Activated naive CD4-positive, alpha-beta T cell treated with anti-CD3 and anti-CD28 coated beads, Interleukin-2, amount 10 ng/mL, durations not matched to agents 7 days and 5 days (primary cell): ENCODE results near the gene CLIP3.
"Not testable (repeated sequence)": the region's sequence is repeated elsewhere in the genome, so short reads cannot be mapped to it uniquely, and the experiment has no call there.

Experiments used
- CTCF ChIA-PET: fragments of 350-600 bp; sonication (Branson Sonifier 250); formaldehyde crosslinking; loops from one replicate; lab custom pipeline; 2021; ENCODE audit warnings: antibody characterized with exemption; lab: Charles Lee
- DNase-seq: peaks from one replicate; pipeline ENCODE4 v3.0.0-alpha.2; 2020
- H3K27ac Mint-ChIP-seq: one replicate; pipeline ENCODE4 v1.8.0; 2021; ENCODE audit warnings: mild to moderate bottlenecking, moderate library complexity, mixed read lengths
- H3K27me3 Mint-ChIP-seq: one replicate; pipeline ENCODE4 v1.8.0; 2021; ENCODE audit warnings: mild to moderate bottlenecking, mixed read lengths
- H3K36me3 Mint-ChIP-seq: one replicate; pipeline ENCODE4 v1.8.0; 2021; ENCODE audit warnings: mixed read lengths
- H3K4me1 Mint-ChIP-seq: one replicate; pipeline ENCODE4 v1.8.0; 2021; ENCODE audit warnings: mixed read lengths
- H3K4me3 Mint-ChIP-seq: one replicate; pipeline ENCODE4 v1.8.0; 2021; ENCODE audit warnings: mild to moderate bottlenecking, moderate library complexity, mixed read lengths
- H3K9me3 Mint-ChIP-seq: one replicate; pipeline ENCODE4 v1.8.0; 2021; ENCODE audit warnings: mixed read lengths

Gene CLIP3, protein sequence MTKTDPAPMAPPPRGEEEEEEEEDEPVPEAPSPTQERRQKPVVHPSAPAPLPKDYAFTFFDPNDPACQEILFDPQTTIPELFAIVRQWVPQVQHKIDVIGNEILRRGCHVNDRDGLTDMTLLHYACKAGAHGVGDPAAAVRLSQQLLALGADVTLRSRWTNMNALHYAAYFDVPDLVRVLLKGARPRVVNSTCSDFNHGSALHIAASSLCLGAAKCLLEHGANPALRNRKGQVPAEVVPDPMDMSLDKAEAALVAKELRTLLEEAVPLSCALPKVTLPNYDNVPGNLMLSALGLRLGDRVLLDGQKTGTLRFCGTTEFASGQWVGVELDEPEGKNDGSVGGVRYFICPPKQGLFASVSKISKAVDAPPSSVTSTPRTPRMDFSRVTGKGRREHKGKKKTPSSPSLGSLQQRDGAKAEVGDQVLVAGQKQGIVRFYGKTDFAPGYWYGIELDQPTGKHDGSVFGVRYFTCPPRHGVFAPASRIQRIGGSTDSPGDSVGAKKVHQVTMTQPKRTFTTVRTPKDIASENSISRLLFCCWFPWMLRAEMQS

DNA sequence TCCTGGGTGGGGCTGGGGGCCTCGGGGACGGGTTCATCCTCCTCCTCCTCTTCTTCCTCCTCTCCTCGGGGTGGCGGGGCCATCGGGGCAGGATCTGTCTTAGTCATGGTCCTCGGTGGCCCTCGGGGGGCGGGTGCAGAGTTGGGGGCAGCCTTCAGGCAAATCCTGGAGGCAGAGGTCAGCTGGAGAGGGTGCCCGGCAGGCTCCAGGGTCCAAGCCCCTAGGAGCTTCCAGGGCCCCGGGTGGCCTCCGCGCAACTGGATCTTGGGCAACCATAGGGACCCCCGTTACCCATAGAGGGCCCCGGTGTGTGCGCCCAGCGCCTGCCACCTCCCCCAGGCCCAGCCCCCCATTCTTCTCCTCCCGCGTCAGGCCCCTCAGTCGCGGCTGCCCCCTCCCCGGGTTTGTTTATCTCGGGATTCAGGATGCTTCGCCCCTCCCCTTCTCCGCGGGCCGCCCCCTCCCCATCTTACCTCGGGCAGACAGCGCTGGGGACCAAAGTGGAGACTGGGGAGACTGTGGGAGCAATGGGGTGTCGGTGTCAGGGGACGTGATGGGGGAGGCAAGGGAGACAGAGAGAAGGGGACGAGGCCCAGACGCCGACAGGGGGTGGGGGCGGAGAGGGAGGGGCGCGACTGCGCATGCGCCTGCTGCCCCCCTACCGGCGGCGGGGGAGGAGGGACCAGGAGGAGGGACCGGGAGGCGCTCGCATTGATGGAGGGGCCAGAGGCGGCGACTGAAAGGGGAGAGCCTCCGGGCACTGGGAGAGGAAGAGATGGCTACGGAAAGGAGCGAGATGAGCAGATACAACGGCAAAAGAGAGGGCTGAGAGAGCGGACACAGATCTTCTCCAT is at the start of gene CLIP3:
CLIP3 (minus strand) TSS at position 623 of the 854 bp plus-strand sequence; CDS start at position 107, 516 bp downstream.
- Mint-ChIP-seq H3K36me3 (peaks cover 21% of the 10 kb centered on the region), H3K27me3 (no peaks in the 10 kb centered on the region), H3K4me3 (no peak within 1 kb of the TSS), H3K9me3 (no peaks in the 10 kb centered on the region), H3K27ac (peak within 1 kb of the TSS; percentile 24), H3K4me1 (peaks cover 37% of the 10 kb centered on the region)
- peak; percentile 40 for DNase-seq
- CTCF ChIA-PET: no interaction called here

DNA sequence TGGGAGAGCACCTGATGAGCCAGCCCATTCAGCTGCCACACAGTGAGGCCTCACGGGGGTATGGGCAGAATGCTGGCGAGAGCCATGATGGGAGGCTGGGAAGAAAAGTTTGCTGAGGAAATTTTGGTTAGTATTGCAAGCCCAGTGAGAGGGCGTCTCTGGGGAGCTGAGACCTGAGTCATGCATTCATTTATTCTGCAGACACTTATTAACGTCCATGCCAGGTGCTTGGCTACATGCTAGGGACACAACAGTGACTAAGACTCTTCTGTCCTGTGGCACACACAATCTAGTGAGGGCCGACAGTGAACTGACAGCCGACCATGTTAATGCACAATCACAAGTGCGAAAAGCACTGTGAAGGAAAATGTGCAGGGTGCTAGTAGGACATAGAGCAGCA is 49.2 kb upstream of the CLIP3 start:
- H3K9me3 Mint-ChIP-seq: no peaks in the 10 kb centered on the region

DNA sequence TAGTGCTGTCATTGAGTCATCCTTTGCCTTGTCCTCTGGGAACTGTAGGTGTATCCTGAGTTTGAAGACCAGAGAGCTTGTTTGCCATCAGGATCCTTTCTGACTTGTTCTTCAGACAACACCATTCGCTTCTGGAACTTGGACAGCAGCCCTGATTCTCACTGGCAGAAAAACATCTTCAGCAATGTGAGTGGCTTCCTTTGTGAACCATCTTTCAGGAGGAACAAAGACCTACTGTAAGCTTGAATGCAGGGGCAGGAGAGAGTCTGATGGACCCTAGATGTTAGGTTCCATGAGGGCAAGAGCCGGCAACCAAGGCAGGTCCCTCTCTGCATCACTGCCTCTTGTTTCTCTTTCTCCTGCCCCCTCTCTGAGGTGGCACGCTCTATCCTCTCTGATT is 48.7 kb upstream of the CLIP3 start:
- no peak for DNase-seq
- CTCF ChIA-PET: no interaction called here
- H3K9me3 Mint-ChIP-seq: no peaks in the 10 kb centered on the region
- H3K27me3 Mint-ChIP-seq: no peaks in the 10 kb centered on the region
- no peak overlapping the region for H3K27ac Mint-ChIP-seq
- no peaks in the 10 kb centered on the region for H3K4me1 Mint-ChIP-seq
- no peak overlapping the region for H3K4me3 Mint-ChIP-seq
- H3K36me3 Mint-ChIP-seq: peaks cover 53% of the 10 kb centered on the region

More for the DNA sequence above, 49.2 kb upstream of the CLIP3 start:
- no peak overlapping the region for H3K4me3 Mint-ChIP-seq
- no peak overlapping the region for H3K27ac Mint-ChIP-seq
- DNase-seq: no peak
- CTCF ChIA-PET: no interaction called here
- H3K4me1 Mint-ChIP-seq: no peaks in the 10 kb centered on the region
- H3K27me3 Mint-ChIP-seq: no peaks in the 10 kb centered on the region
- H3K36me3 Mint-ChIP-seq: peaks cover 51% of the 10 kb centered on the region

DNA sequence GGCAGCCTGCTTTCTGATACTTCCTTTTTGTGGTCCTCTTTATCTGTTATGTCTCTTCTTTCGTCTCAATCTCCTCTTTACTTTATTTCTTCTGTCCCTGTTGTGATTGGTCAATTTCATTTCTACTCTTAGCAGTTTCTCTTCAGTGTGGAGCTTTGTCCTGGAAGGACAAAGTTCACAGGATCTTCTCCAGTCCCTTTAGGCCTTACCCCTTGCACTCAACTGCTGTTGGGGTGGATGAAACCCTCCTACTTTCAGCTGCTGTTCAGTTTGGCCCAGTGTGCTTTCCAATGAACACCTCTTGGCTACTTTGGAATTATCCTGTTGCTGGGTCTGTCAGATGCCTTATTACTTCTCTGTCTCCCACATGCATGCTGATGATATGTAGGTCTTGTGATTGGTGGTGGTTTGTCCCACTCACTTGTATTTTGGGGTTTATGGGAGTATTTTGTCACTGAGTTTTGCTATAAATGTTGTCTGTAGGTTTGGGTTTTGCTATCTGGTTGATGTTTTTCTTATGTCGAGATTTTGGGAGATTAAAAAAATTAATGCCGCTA is 46.8 kb upstream of the CLIP3 start:
- Mint-ChIP-seq H3K27me3 (no peaks in the 10 kb centered on the region), H3K36me3 (peaks cover 48% of the 10 kb centered on the region), H3K9me3 (no peaks in the 10 kb centered on the region), H3K27ac (no peak overlapping the region), H3K4me1 (no peaks in the 10 kb centered on the region), H3K4me3 (no peak overlapping the region)
- CTCF ChIA-PET: interaction anchor here (0.6 kb wide), 1 partner anchor 24 kb away, joined by 3 read pairs; no protein-coding TSS in a partner anchor
- DNase-seq: no peak

DNA sequence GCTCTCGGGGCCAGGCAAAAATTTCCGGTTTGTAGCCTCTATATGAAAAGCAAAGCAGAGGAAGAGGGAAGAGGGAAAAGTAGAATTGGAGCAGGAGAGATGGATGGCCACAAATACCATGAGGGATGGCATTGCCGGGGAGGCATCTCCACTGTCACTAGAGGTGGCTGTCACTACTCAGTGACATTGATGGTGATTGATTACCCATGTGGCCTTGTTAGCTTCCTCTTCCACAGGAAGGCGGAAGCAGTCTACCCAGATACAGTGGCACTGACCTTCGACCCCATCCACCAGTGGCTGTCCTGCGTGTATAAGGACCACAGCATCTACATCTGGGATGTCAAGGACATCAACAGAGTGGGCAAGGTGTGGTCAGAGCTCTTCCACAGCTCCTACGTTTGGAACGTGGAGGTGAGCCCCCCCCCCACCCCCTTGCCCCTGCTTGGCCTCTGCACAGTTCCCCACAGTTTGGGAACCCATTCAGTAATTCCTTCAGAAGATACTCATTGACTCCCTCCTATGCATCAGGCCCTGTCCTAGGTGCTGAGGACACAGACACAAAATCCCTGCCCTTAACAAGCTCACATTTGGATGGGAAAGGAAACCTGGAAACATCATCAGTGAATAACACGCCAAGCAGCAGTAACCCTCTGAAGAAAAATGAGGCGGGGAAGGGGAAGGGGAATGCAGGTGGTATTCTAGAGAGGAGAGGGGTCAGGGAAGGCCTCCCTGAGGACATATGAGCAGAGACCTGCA is 40.6 kb upstream of the CLIP3 start:
- Mint-ChIP-seq H3K4me1 (no peaks in the 10 kb centered on the region), H3K36me3 (peaks cover 50% of the 10 kb centered on the region), H3K27ac (no peak overlapping the region), H3K4me3 (no peak overlapping the region), H3K27me3 (no peaks in the 10 kb centered on the region), H3K9me3 (no peaks in the 10 kb centered on the region)
- no peak for DNase-seq
- CTCF ChIA-PET: interaction anchor here (1.4 kb wide), 1 partner anchor 13 kb away, joined by 4 read pairs; no protein-coding TSS in a partner anchor

DNA sequence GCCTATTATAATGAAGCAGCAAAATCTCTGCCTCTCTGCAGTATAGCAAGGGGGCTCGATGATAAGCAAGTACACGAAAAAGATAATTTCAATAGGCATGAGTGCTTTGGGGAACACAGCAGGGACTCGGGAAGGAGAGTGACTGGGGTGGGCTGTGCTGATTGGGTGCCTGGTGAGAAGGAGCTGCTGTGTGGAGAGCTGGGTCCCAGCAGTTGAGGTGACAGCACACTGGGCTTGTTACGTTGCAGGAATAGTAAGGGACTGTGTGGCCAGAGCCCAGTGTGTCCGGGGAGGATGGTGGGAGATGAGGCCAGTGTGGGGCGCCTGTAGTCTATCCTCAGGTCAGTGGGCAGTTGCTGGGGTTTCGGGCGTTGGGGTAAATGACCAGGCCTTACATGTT is 39.4 kb upstream of the CLIP3 start:
- Mint-ChIP-seq H3K4me1 (no peaks in the 10 kb centered on the region), H3K4me3 (no peak overlapping the region), H3K27ac (no peak overlapping the region), H3K9me3 (no peaks in the 10 kb centered on the region), H3K27me3 (no peaks in the 10 kb centered on the region), H3K36me3 (peaks cover 54% of the 10 kb centered on the region)
- CTCF ChIA-PET: interaction anchor here (1.4 kb wide), 1 partner anchor 11 kb away, joined by 4 read pairs; no protein-coding TSS in a partner anchor
- DNase-seq: no peak

DNA sequence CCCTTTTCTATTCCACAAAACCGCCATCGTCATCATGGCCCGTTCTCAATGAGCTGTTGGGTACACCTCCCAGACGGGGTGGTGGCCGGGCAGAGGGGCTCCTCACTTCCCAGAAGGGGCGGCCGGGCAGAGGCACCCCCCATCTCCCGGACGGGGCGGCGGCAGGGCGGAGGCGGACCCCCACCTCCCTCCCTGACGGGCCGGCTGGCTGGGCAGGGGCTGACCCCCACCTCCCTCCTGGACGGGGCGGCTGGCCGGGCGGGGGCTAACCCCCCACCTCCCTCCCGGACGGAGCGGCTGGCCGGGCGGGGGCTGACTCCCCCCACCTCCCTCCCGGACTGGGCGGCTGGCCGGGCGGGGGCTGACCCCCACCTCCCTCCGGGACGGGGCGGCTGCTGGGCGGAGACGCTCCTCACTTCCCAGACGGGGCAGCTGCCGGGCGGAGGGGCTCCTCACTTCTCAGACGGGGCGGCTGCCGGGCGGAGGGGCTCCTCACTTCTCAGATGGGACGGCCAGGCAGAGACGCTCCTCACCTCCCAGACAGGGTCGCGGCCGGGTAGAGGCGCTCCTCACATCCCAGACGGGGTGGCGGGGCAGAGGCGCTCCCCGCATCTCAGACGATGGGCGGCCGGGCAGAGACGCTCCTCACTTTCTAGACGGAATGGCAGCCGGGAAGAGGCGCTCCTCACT is 36.3 kb upstream of the CLIP3 start:
- CTCF ChIA-PET, H3K4me1 Mint-ChIP-seq, H3K27ac Mint-ChIP-seq, H3K4me3 Mint-ChIP-seq, H3K9me3 Mint-ChIP-seq, H3K27me3 Mint-ChIP-seq, DNase-seq: not testable (repeated sequence)
- peaks cover 63% of the 10 kb centered on the region for H3K36me3 Mint-ChIP-seq

DNA sequence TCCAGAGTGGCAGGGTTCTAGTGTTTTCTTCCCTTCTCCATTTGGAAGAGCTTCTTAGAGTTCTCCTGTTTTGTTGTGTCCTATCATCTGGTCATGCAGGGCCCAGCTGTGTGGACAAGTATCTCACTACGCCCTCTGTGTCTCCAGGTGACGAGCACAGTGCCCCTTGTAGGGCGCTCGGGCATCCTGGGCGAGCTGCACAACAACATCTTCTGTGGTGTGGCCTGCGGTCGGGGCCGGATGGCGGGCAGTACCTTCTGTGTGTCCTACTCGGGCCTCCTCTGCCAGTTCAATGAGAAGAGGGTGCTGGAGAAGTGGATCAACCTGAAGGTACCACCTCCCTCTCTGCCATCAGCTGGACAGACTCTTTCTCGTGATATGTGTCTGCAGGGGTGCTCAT is 35.0 kb upstream of the CLIP3 start:
- H3K9me3 Mint-ChIP-seq: no peaks in the 10 kb centered on the region
- H3K36me3 Mint-ChIP-seq: peaks cover 60% of the 10 kb centered on the region
- DNase-seq: no peak
- no peaks in the 10 kb centered on the region for H3K4me1 Mint-ChIP-seq
- no peak overlapping the region for H3K4me3 Mint-ChIP-seq
- no peak overlapping the region for H3K27ac Mint-ChIP-seq
- H3K27me3 Mint-ChIP-seq: no peaks in the 10 kb centered on the region
- CTCF ChIA-PET: no interaction called here

DNA sequence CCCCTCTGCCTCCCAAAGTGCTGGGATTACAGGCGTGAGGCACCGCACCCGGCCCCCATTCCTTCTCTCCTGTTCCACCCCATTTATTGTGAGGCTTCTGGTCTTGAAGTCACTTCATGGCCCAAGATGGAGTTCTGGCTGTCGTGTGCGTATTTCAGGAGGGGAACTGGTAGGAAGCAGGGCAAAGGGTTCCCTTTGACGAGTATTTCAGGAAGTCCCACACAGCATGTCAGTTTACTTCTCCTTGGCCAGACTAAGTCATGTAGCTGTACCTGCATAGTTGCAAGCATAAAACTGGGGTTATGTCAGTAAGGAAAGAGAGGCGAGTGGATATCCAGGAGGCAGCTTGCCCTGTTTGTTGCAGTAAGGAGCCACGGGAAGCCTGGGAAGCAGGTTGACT is 32.2 kb upstream of the CLIP3 start:
- Mint-ChIP-seq H3K4me1 (no peaks in the 10 kb centered on the region), H3K36me3 (peaks cover 56% of the 10 kb centered on the region), H3K27me3 (no peaks in the 10 kb centered on the region), H3K9me3 (no peaks in the 10 kb centered on the region), H3K27ac (no peak overlapping the region), H3K4me3 (no peak overlapping the region)
- CTCF ChIA-PET: no interaction called here
- no peak for DNase-seq

DNA sequence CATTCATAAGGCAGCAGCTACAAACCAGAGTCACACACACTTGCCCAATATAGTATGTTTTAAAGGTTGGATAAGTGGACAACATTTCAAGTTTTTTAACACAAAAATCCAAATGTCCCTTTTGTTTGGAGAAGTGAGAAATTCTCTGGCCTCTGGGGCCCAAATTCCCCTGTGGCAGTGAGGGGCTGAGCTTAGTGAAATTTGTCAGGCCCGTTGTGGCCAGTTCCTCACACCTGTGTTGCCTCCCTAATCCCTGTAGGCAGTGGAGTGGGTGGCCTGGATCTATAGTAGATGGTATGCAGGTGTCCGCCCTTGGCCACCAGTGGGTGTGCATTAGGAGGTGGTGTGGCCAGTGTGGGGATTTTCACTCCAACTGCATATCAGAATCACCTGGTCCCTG is 28.7 kb upstream of the CLIP3 start:
- DNase-seq: no peak
- Mint-ChIP-seq H3K4me1 (peaks cover 17% of the 10 kb centered on the region), H3K27ac (no peak overlapping the region), H3K27me3 (no peaks in the 10 kb centered on the region), H3K9me3 (no peaks in the 10 kb centered on the region), H3K4me3 (no peak overlapping the region), H3K36me3 (peaks cover 52% of the 10 kb centered on the region)
- CTCF ChIA-PET: interaction anchor here (1.0 to 1.1 kb wide), 2 partner anchors 11 to 113 kb away, joined by 3 to 4 read pairs; no protein-coding TSS in a partner anchor

DNA sequence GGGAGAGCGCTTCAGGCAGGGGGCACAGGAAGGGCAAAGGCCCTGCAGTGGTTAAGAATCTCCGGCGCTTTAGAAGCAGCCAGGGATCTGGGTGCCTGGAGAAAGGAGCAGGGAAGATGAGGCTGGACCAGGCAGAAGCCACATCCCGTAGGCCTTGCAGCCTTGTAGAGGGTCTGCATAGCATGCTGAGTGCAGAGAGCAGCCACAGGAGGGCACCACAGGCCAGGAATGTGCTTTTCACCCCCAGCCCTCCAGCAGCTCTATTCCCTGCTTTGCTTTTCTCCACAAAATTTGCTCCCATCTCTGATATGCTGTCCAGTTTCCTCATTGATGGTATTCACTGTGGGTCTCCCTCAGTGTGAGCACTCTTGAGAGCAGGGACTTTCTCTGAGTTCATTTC is 27.8 kb upstream of the CLIP3 start:
- Mint-ChIP-seq H3K9me3 (no peaks in the 10 kb centered on the region), H3K4me1 (peaks cover 26% of the 10 kb centered on the region), H3K36me3 (peaks cover 45% of the 10 kb centered on the region), H3K27ac (no peak overlapping the region), H3K27me3 (no peaks in the 10 kb centered on the region), H3K4me3 (no peak overlapping the region)
- CTCF ChIA-PET: interaction anchor here (1.0 to 1.3 kb wide), 3 partner anchors 12 to 114 kb away, joined by 3 to 4 read pairs (median 3); no protein-coding TSS in a partner anchor
- DNase-seq: peak; percentile 41

DNA sequence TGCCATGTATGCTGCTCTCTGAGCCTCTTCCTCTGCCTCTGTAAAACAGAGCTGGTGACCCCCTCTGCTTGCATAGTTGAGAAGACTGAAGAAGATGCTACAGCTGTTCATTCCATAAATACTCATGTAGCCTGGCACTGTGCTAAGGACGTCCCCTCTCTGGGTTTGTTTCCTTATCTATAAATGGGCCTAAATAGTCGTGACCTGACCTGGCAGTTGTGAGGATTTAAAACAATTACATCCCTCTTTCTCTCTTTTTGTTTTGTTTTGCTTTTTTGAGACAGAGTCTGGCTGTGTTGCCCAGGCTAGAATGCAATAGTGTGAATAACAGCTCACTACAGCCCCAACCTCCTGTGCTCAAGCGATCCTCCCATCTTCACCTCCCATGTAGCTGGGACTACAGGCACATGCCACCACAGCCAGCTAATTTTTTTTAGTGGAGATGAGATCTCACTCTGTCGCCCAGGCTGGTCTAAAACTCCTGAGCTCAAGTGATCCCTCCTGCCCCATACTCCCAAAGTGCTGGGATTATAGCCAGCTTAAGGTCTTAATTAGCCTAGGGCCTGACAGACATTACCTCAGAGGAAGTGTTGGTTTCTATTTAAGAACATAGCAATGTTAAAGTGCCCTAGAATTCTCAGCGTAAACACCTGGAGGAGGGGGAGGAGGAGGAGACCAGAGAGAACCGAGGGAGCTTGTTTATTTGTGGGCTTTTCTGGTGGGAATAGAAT is 26.7 kb upstream of the CLIP3 start:
- no peak overlapping the region for H3K4me3 Mint-ChIP-seq
- peak overlapping the region; percentile 4 for H3K27ac Mint-ChIP-seq
- H3K27me3 Mint-ChIP-seq: no peaks in the 10 kb centered on the region
- no peak for DNase-seq
- peaks cover 27% of the 10 kb centered on the region for H3K4me1 Mint-ChIP-seq
- CTCF ChIA-PET: no interaction called here
- H3K36me3 Mint-ChIP-seq: peaks cover 37% of the 10 kb centered on the region
- H3K9me3 Mint-ChIP-seq: no peaks in the 10 kb centered on the region
